Epidermal melanocyte (primary cell): ENCODE data around the gene GRIK1.

Experiments used
- DNase-seq: peaks from one replicate; pipeline ENCODE4 v3.0.0; 2011; ENCODE audit warnings: low spot score; ENCODE audit not compliant: insufficient read length

Gene GRIK1

GRCh38 chr21:29914326-29914725 is 25.5 kb downstream of the GRIK1 start:
- DNase-seq: no peak

GRCh38 chr21:29909571-29909970 is 30.2 kb downstream of the GRIK1 start:
- no peak for DNase-seq

- no peak for DNase-seq
Observed at GRCh38 chr21:29904359-29905282, 35.2 kb downstream of the GRIK1 start.

GRCh38 chr21:29896884-29897283 is 42.9 kb downstream of the GRIK1 start:
- no peak for DNase-seq

- DNase-seq: no peak
Observed at GRCh38 chr21:29893687-29894086, 46.1 kb downstream of the GRIK1 start.

- no peak for DNase-seq
Observed at GRCh38 chr21:29892379-29892778, 47.4 kb downstream of the GRIK1 start.

- peak; percentile 28 for DNase-seq
Observed at GRCh38 chr21:29888437-29888836, 51.4 kb downstream of the GRIK1 start.

GRCh38 chr21:29887313-29888009 is 52.3 kb downstream of the GRIK1 start:
- DNase-seq: no peak

- DNase-seq: no peak
Observed at GRCh38 chr21:29885491-29885890, 54.3 kb downstream of the GRIK1 start.

- DNase-seq: no peak
Observed at GRCh38 chr21:29875873-29876272, 63.9 kb downstream of the GRIK1 start.

- no peak for DNase-seq
Observed at GRCh38 chr21:29875036-29875716, 64.6 kb downstream of the GRIK1 start.

GRCh38 chr21:29873908-29874307 is 65.9 kb downstream of the GRIK1 start:
- no peak for DNase-seq

- no peak for DNase-seq
Observed at GRCh38 chr21:29870814-29871213, 69.0 kb downstream of the GRIK1 start.

GRCh38 chr21:29867796-29868195 is 72.0 kb downstream of the GRIK1 start:
- no peak for DNase-seq

GRCh38 chr21:29860346-29860745 is 79.5 kb downstream of the GRIK1 start:
- DNase-seq: no peak

GRCh38 chr21:29857150-29857549 is 82.6 kb downstream of the GRIK1 start:
- no peak for DNase-seq

- DNase-seq: no peak
Observed at GRCh38 chr21:29854795-29855194, 85.0 kb downstream of the GRIK1 start.

GRCh38 chr21:29851611-29852010 is 88.2 kb downstream of the GRIK1 start:
- DNase-seq: no peak

- peak; percentile 45 for DNase-seq
Observed at GRCh38 chr21:29849735-29850176, 90.0 kb downstream of the GRIK1 start.

- DNase-seq: no peak
Observed at GRCh38 chr21:29843804-29844203, 96.0 kb downstream of the GRIK1 start.

- no peak for DNase-seq
Observed at GRCh38 chr21:29834617-29835016, 105.2 kb downstream of the GRIK1 start.

- DNase-seq: no peak
Observed at GRCh38 chr21:29832217-29832616, 107.6 kb downstream of the GRIK1 start.
